IMR-90 (cell line): Measurements from ENCODE around the gene KIF16B. TPM values are rescaled to one million over a fixed set of nuclear protein-coding genes. Genes with fewer than 3 reads are reported as not detected.

Experiments used
- ATAC-seq: fragments of 200-7000 bp; cut with Tn5 transposase; 2 replicates; pipeline ENCODE4 v1.9.1; 2020; ENCODE audit warnings: low read depth, mild to moderate bottlenecking, moderate library complexity
- BruUV-seq: library from RNA; stranded (reverse); fragments of 400-500 nt; replicated peaks from 2 replicates; lab custom pipeline; 2021; lab: Mats Ljungman, UMichigan
- CTCF ChIA-PET: fragments of 300-600 bp; formaldehyde crosslinking; extraction: SDS; loops from one replicate; lab custom pipeline; 2021; ENCODE audit warnings: antibody characterized with exemption; lab: Yijun Ruan, JAX
- POLR2A ChIA-PET: fragments of 300-600 bp; sonication (Branson Sonifier 250); formaldehyde crosslinking; loops from one replicate; lab custom pipeline; 2022; ENCODE audit warnings: antibody characterized with exemption; ENCODE audit not compliant: unreplicated experiment; lab: Charles Lee
- DNase-seq: peaks from one replicate; pipeline ENCODE4 v3.0.0; 2013
- H2AFZ ChIP-seq: replicated peaks from 2 replicates; pipeline ENCODE3; 2013; ENCODE audit warnings: low read length, mild to moderate bottlenecking; ENCODE audit not compliant: poor library complexity
- H2AK5ac ChIP-seq: 2 replicates; pipeline ENCODE4 v1.6.1; 2013; ENCODE audit warnings: low read depth, low read length, inconsistent platforms
- H2AK9ac ChIP-seq: replicated peaks from 2 replicates; pipeline ENCODE3; 2013; ENCODE audit warnings: mild to moderate bottlenecking, low read depth, low read length, moderate library complexity; ENCODE audit not compliant: poor library complexity
- H2BK120ac ChIP-seq: 2 replicates; pipeline ENCODE4 v1.6.1; 2013; ENCODE audit warnings: low read depth, low read length, inconsistent platforms
- H2BK15ac ChIP-seq: 3 replicates; pipeline ENCODE4 v1.6.1; 2013; ENCODE audit warnings: low read depth, low read length, inconsistent platforms
- H2BK20ac ChIP-seq: 2 replicates; pipeline ENCODE4 v1.6.1; 2013; ENCODE audit warnings: low read depth, mild to moderate bottlenecking, inconsistent platforms, low read length, moderate library complexity
- H2BK5ac ChIP-seq: 2 replicates; pipeline ENCODE4 v1.6.1; 2013; ENCODE audit warnings: mild to moderate bottlenecking, low read depth, low read length, inconsistent platforms; ENCODE audit not compliant: poor library complexity, severe bottlenecking
- H3K14ac ChIP-seq: replicated peaks from 2 replicates; pipeline ENCODE4 v1.6.1; 2013; ENCODE audit warnings: low read depth, low read length, inconsistent platforms
- H3K18ac ChIP-seq: 2 replicates; pipeline ENCODE4 v1.6.1; 2013; ENCODE audit warnings: low read depth, low read length, control low read depth
- H3K23ac ChIP-seq: 2 replicates; pipeline ENCODE4 v1.6.1; 2013; ENCODE audit warnings: low read depth, low read length, inconsistent platforms
- H3K27ac ChIP-seq: 2 replicates; pipeline ENCODE4 v1.5.1; 2013; ENCODE audit warnings: mild to moderate bottlenecking, control low read depth, low read length; ENCODE audit not compliant: insufficient read depth
- H3K27me3 ChIP-seq: 2 replicates; pipeline ENCODE4 v1.6.1; 2013; ENCODE audit warnings: low read length; ENCODE audit not compliant: control insufficient read depth, insufficient read depth
- H3K36me3 ChIP-seq: 2 replicates; pipeline ENCODE4 v1.6.1; 2013; ENCODE audit warnings: low read length, mixed read lengths; ENCODE audit not compliant: control insufficient read depth, insufficient read depth
- H3K4ac ChIP-seq: 2 replicates; pipeline ENCODE4 v1.6.1; 2013; ENCODE audit warnings: low read depth, low read length, inconsistent platforms
- H3K4me1 ChIP-seq: 2 replicates; pipeline ENCODE4 v1.6.1; 2013; ENCODE audit warnings: low read length, mixed read lengths; ENCODE audit not compliant: control insufficient read depth, insufficient read depth
- H3K4me2 ChIP-seq: 2 replicates; pipeline ENCODE4 v1.6.1; 2013; ENCODE audit warnings: low read depth, mild to moderate bottlenecking, control low read depth, low read length, moderate library complexity
- H3K4me3 ChIP-seq: 2 replicates; pipeline ENCODE4 v1.5.1; 2013; ENCODE audit warnings: low read depth, mild to moderate bottlenecking, control low read depth, low read length, moderate library complexity; ENCODE audit not compliant: insufficient read depth
- H3K56ac ChIP-seq: 2 replicates; pipeline ENCODE4 v1.6.1; 2013; ENCODE audit warnings: low read length, inconsistent platforms; ENCODE audit not compliant: insufficient read depth; ENCODE audit errors: extremely low read depth
- H3K79me1 ChIP-seq, 2 experiments: 2 replicates each; pipeline ENCODE4 v1.6.1; 2013; ENCODE audit warnings: low read length in 2 of 2, inconsistent platforms in 1 of 2, low read depth in 1 of 2
- H3K9ac ChIP-seq: 2 replicates; pipeline ENCODE4 v1.6.1; 2013; ENCODE audit warnings: low read depth, low read length, control low read depth
- H3K9me1 ChIP-seq: 2 replicates; pipeline ENCODE4 v1.6.1; 2013; ENCODE audit warnings: low read length, inconsistent platforms; ENCODE audit not compliant: insufficient read depth
- H3K9me3 ChIP-seq: 2 replicates; pipeline ENCODE4 v1.6.1; 2013; ENCODE audit warnings: low read length; ENCODE audit not compliant: control insufficient read depth, insufficient read depth
- H4K20me1 ChIP-seq: 2 replicates; pipeline ENCODE4 v1.6.1; 2013; ENCODE audit warnings: low read length, inconsistent platforms; ENCODE audit not compliant: insufficient read depth
- H4K5ac ChIP-seq: 2 replicates; pipeline ENCODE4 v1.6.1; 2013; ENCODE audit warnings: mild to moderate bottlenecking, low read depth, low read length, control low read depth
- H4K8ac ChIP-seq, 2 experiments: 2 replicates each; pipeline ENCODE4 v1.6.1; 2013; ENCODE audit warnings: low read depth in 2 of 2, low read length in 2 of 2, control low read depth in 1 of 2, inconsistent platforms in 1 of 2
- H4K91ac ChIP-seq: 2 replicates; pipeline ENCODE4 v1.6.1; 2013; ENCODE audit warnings: low read depth, low read length, inconsistent platforms; ENCODE audit not compliant: insufficient read depth
- CHD1 ChIP-seq: IDR thresholded peaks from 2 replicates; pipeline ENCODE4 v1.6.1; 2012; ENCODE audit warnings: low read depth, low read length, improper control_type of control experiment
- MAZ ChIP-seq: IDR thresholded peaks from 2 replicates; pipeline ENCODE4 v1.6.1; 2012; ENCODE audit warnings: low read depth, mild to moderate bottlenecking, low read length, improper control_type of control experiment, moderate library complexity, borderline replicate concordance
- POLR2A ChIP-seq: IDR thresholded peaks from 2 replicates; pipeline ENCODE4 v1.6.1; 2012; ENCODE audit warnings: mild to moderate bottlenecking, low read depth, low read length
- RAD21 ChIP-seq: IDR thresholded peaks from 2 replicates; pipeline ENCODE4 v1.6.1; 2012; ENCODE audit warnings: low read length, improper control_type of control experiment
- RCOR1 ChIP-seq: IDR thresholded peaks from 2 replicates; pipeline ENCODE4 v1.6.1; 2012; ENCODE audit warnings: mild to moderate bottlenecking, low read length, improper control_type of control experiment; ENCODE audit not compliant: insufficient replicate concordance
- WGBS, 2 experiments: methylation state at CpG; one replicate each; pipeline versions ENCODE4 v1.1.5 to v1.1.7; 2013; ENCODE audit warnings: missing lambda C conversion rate in 2 of 2; ENCODE audit not compliant: insufficient read length in 1 of 2; ENCODE audit errors: extremely low coverage in 2 of 2; 5-methylcytosine and 5-hydroxymethylcytosine counted together
- dilution Hi-C: fragments of 300-500 bp; cut with HindIII; formaldehyde crosslinking; loops from one replicate; pipeline ENCODE4 v1.14.3; 2018; ENCODE audit warnings: low sequenced_read_pairs; ENCODE audit not compliant: unreplicated experiment
- in situ Hi-C: fragments of 300-500 bp; cut with MboI; formaldehyde crosslinking; loops from 3 replicates; pipeline ENCODE4 v1.14.3; 2019; ENCODE audit warnings: low sequenced_read_pairs, inconsistent platforms, mixed read lengths
- intact Hi-C: fragments of 100-400 bp; cut with micrococcal nuclease; formaldehyde crosslinking; loops from 2 replicates; pipeline ENCODE4 v1.10.0; 2022
- polyA plus RNA-seq, 3 experiments: library from polyadenylated mRNA; depleted of rRNA; stranded (reverse); fragments of >200 nt; gene quantifications; 2 replicates each; pipeline ENCODE4 v1.2.3, GENCODE V29; 2012; ENCODE audit warnings: low replicate concordance in 1 of 3
- total RNA-seq: library from RNA; depleted of rRNA; stranded (reverse); fragments of >200 nt; gene quantifications from 2 replicates; pipeline ENCODE4 v1.2.3, GENCODE V29; 2012

KIF16B gene
- total and polyA plus RNA-seq, 2 of the 4 experiments (the other 2 are of a cell fraction), result 4.7 to 10.0 TPM

DNA sequence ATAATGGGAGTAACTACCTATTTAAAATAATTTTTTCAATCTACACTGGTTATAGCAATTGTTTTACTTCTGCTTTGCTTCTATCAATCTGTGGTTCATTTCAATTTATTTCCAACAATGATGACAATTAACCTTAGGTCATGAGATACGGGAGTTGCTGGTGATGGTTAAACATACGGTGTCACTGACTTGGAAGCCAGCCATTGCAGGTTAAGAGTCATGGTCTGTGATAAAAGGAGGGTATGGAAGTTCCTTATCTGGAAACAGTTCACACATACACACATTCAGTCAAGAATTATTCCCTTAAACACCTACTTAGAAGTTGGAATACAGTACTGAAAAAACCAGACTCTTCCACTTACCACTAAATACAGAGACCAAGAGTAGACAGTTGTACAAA, 180.0 kb downstream of the KIF16B start:
- Histone ChIP-seq H3K36me3 (no peaks in the 10 kb centered on the region), H3K79me1 (no peaks in the 10 kb centered on the region), H3K4me1 (no peaks in the 10 kb centered on the region), H4K91ac (no peak overlapping the region), H2BK20ac (no peak overlapping the region), H3K4ac (no peak overlapping the region), H2BK15ac (no peak overlapping the region), H4K5ac (no peak overlapping the region), H3K9me3 (no peaks in the 10 kb centered on the region), H3K27me3 (no peaks in the 10 kb centered on the region), H3K9me1 (no peaks in the 10 kb centered on the region), H2AK9ac (no peak overlapping the region), H2AK5ac (no peak overlapping the region), H3K4me2 (no peak overlapping the region), H2BK120ac (no peak overlapping the region), H3K27ac (no peak overlapping the region), H2BK5ac (no peak overlapping the region), H3K18ac (no peak overlapping the region), H3K56ac (no peak overlapping the region), H3K14ac (no peak overlapping the region), H3K9ac (no peak overlapping the region), H2AFZ (no peak overlapping the region), H3K4me3 (no peak overlapping the region), H4K8ac (no peak overlapping the region), H4K20me1 (no peaks in the 10 kb centered on the region), H3K23ac (no peak overlapping the region)
- ChIA-PET POLR2A (no interaction called here), CTCF (no interaction called here)
- in situ Hi-C loops (no loop called here), intact Hi-C loops (no loop called here), dilution Hi-C loops (no loop called here)
- TF ChIP-seq RAD21 (no peak), POLR2A (no peak), MAZ (no peak), RCOR1 (no peak), CHD1 (no peak)
- ATAC-seq (no peak), DNase-seq (no peak)
- no TSS peak for BruUV-seq
- WGBS, 2 experiments, result no CpG with 5 or more reads among the region's 2 CpGs
